NCI-H1694 treated with DMSO at 0.1 percent for 48 hours (cell line): ENCODE data around the gene LIPA.
"Not testable (repeated sequence)": the region's sequence is repeated elsewhere in the genome, so short reads cannot be mapped to it uniquely, and the experiment has no call there.

ENCODE experiments used
- DNase-seq: peaks from one replicate; lab custom pipeline; 2025; lab: John Stamatoyannopoulos, UW

Gene LIPA

DNA sequence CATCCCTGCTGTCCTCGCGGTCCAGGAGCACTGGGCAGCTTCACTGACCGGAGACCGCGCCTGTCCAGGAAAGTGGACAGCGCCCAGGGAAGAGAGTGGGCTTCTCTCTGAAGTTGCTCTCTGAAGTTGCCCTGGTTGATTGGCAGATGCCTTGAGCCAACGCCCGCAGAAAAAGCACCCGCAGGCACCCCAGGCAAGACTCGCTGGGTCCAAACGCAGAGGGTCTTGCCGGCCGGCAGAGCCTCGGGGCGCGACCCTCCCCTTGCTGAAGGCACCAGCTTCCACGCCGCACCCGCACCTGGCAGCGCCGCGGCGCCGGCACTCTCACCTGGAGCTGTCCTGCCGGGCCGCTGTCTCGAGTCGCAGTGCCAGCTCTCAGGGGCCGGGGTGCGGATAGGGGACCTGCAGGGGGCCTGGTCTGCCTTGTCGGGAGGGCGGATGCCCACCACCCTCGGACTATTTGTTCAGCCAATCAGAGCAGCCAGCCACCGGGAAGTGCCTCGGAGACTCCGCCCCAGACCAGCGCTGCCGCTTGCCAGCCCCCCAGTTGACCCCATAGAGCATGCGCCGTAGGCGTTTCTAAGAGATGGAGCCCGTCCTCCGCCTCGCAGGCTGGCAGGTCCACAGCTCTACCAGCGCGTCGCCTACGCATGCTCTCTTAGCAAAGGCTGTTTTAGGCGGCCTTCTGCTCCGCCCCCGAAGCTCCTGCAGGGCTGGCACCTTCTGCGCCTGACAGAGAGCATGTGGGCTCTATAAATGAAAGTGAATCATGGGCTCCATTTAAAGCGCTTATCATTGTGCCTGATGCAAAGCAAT lies at the start of gene LIPA:
Gene LIPA (minus strand): TSS at position 367 of the 816 bp plus-strand sequence. CDS start 4,127 bp downstream, outside the sequence.
- DNase-seq = peak; percentile 96

DNA sequence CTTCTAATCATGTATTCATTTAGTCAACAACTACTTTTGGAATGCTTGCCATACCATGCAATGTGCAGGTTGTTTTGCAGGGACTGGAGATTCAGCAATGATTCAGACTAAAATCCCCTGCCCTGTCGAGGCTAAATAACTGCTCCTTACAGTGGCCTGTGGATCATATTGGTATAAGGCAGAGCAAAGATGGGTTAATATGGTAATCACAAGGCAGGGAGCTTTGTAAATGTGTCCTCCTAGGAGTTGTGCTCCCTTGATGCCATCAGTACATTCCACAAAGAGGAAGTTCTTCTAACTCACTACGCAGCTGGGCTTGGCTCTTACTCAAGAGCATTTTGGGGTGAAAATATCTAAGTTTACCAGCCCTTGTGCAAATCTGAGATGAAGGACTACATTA lies 49.7 kb upstream of the LIPA start:
- no peak for DNase-seq

DNA sequence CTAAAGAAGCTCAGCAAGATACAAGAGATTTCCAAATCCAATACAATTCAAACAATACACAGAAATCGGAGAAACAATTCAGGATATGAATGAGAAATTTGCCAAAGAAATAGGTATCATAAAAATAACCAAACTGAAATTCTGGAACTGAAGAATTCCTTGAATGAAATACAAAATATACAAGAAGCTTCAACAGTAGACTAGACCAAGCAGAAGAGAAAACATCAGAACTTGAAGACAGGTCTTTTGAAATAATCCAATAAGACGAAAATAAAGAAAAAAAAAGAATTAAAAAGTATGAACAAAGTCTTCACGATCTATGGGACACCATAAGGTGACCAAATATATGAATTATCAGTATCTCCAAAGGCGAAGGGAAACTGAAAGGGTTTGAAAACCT lies 47.5 kb upstream of the LIPA start:
- DNase-seq = no peak

DNA sequence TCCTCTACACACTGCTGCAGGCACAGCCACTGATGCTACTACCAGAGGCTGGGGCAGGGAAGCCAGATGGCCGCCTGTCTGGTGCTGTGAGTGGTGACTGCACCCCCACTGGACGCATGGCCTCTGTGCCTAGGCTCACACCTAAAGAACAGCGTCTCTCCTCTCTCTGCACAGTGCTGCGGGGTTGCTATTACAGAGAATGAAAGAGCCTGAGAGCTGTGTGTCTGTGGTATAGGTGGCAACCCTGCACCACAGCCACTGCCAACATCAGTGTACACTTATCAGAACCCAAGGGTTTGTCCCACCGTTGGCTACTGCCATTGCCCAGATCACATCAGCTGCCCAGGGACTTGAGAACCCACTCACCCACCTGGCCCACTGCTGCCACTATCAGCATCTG lies 46.2 kb upstream of the LIPA start:
- DNase-seq = no peak

DNA sequence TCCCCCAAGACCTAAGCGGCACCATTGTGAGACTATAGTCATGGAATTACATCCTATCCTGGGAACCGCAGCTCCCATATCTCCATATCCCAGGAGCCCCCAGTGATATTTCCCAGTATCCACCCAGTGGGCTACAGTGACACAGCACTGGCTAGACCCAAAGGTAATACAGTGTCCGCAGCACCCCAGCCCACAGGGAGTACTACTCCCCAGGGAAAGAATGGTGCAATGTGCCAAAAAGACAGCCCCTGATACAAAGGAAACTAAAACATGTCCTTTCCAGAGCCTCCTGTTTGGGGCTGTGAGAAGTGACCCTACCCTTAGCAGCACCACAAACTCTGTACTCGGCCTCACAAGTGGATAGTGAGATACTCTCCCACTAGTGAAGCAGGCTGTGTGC lies 45.8 kb upstream of the LIPA start:
- DNase-seq = no peak

DNA sequence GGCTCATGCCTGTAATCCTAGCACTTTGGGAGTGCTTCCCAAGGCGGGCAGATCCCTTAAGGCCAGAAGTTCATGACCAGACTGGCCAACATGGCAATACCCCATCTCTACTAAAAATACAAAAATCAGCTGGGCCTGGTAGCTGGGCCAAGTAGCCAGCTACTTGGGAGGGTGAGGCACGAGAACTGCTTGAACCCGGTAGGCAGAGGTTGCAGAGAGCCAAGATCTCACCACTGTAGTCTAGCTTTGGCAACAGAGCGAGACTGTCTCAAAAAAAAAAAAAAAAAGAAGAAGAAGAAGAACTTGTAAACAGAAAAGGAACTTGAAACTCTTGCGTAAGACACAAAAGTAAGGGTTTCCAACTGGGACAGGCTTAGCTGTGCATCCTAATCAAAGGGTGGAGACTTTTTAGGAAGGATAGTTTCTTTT lies 44.7 kb upstream of the LIPA start:
- DNase-seq = no peak

DNA sequence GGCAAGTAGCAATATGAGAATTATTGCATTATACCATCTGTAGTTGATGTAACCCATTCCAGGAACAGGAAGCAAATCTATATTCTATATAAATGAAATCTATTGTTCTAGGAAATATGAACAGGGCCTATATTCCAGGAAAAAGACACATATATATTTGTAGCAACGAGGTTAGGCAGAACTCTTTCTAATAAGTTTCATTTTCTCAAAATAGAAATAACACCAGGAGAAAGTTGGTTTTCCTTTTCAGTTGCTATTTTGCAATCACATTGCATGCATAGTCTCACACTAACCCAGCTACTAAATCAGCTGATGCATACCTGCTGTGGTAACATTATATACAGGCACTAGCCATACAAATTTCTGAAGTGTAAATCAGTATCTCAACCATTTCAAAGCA lies 44.0 kb upstream of the LIPA start:
- no peak for DNase-seq

DNA sequence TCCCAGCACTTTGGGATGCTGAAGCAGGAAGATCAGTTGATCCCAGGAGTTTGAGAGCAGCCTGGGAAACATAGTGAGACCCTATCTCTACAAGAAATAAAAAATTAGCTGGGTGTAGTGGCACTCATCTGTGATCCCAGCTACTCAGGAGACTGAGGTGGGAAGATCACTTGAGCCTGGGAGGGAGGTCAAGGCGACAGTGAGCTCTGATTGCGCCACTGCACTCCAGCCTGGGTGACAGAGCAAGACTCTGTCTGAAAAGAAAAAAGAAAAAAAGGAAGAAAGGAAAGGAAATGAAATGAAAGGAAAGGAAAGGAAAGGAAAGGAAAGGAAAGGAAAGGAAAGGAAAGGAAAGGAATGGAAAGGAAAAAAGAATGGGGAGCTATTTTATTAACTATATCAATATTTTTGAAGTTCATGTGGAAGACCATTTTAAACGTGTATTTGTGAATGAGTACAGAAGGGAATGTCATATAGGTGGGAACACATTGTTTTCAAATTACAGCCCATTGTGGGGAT lies 43.2 kb upstream of the LIPA start:
- DNase-seq = no peak

DNA sequence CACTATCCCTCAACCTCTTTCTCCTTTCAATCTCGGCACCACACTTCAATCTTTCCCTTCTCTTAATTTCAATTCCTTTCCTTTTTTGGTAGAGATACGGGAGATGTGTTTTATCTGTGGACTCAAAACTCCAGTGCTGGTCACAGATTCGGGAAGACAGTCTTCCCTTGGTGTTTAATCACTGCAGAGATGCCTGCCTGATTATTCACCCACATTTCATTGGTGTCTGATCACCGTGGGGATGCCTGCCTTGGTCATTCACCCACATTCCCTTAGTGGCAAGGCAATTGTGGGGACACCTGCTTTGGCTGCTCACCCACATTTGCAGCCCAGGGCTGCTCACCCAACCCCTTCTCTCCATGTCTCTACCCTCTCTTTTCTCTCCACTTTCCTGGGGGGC lies 33.7 kb upstream of the LIPA start:
- not testable (repeated sequence) for DNase-seq

DNA sequence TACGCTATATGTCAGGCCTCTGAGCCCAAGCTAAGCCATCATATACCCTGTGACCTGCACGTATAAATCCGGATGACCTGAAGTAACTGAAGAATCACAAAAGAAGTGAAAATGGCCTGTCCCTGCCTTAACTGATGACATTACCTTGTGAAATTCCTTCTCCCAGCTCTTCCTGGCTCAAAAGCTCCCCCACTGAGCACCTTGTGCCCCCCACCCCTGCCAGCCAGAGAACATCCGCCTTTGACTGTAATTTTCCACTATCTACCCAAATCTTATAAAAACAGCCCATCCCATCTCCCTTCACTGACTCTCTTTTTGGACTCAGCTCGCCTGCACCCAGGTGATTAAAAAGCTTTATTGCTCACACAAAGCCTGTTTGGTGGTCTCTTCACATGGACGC lies 33.1 kb upstream of the LIPA start:
- DNase-seq = not testable (repeated sequence)

DNA sequence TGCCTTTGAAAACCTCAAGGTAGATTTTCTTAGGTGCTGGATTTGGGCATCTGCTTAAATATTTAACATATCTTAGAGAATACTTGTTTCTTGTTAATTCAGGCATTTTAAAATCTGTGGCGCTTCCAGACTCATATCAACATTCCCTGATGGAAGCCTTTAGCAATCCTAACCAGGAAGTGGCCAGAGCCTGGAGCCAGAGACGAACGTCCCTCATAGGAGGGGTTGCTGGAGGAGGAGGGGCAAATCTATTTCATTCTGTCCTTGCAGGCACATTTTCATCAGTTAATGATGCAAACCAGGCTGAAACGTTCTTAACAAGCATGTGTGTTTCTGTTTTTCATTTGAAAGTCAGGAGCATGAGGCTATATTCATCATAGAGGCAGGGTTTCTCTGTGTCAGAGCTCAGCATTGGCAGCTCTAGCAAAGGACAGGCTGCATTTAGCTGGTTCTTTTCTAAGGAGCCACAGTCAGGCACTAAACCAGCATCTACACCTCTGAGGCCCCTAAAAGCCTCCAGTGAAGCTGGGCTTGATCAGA lies 32.4 kb upstream of the LIPA start:
- DNase-seq = no peak

DNA sequence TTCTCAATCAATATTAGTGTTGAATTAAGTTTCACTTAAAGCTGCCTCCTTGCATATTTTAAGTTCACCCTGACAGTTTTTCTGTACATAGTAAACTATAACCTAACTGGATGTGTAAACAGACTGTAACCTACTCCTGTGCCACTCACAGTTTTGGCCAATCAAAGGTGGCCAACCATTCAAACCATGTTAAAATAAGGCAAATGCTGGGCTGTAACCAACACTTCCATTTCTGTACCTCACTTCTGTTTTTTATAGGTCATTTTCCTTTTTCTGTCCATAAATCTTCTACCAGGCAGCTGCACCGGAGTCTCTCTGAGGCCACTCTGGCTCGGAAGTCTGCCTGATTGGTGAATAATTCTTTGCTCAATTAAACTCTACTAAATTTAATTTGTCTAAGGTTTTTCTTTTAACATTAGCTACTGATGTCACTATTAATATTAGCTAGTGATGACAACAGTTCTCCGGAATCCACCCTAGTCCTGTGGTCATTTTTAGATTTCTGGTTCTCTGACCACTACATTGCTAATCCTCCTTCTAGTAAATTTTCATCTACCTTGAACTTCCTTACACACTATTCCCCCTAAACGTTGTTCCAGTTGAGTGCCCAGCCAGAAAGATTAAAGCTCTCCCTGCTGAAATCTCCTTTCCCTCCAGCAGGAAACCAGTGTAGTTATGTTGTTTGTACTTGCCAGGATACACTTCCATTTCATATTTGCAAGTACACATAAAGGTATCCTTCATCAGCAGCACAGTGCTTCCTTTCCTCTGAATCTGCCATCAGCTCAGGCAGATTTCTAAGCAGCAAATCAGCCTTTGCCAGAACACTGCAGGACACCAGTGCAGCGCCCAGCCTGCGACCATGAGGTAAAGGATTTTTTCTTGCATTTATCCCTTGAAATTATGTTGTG lies 31.7 kb upstream of the LIPA start:
- no peak for DNase-seq

DNA sequence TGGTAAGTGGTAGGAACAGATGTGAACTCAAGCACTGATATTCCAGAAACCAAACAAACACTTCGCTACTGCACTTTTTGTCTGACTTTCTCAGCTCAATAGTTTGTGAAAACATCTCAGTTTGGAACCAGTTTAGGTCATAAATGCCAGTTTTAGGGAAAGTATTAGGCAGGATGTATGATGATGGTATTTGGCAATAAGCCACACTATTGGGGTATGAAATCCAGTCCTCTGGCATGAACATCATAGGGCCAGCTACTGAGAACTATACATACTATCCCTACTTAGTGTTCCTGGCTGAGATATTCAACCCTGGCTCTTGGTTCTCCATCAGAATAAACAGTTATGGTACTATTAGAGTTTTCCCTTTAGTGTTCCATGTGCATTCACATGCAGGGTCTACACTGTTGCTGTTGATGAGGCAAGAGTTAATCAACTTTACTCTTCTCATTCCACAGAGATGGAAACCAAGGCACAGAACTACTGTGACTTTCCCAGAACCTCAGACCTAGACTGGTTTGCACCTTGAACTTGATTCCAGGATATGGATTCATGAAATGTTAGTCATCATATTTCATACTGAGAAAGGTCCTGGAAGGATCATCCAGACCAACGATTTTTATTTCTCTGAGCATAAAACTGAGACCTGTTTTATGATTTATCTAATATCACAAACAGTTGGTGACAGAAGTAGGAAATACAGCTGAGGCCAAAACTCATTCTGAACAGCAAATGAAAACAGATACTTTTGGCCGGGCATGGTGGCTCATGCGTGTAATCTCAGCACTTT lies 30.2 kb upstream of the LIPA start:
- DNase-seq = no peak

DNA sequence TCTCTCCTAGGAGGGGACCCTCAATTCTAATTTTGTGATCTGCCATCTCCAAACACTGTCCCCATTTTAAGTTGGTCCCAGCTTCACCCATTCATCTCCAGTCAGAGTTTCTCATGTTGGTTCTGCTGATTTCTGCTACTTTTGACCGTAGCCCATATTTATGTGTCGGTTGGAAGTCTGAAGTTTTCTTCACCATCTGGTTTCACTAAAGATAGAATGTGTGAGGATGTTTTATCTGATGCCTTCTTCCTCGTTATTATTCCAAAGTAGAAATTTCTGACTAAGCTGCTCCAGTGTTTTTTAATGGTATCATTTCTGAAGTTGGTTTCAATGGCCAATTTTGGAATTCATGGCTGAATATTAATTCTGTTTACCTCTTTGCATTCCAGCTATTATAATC lies 28.9 kb upstream of the LIPA start:
- DNase-seq = no peak

DNA sequence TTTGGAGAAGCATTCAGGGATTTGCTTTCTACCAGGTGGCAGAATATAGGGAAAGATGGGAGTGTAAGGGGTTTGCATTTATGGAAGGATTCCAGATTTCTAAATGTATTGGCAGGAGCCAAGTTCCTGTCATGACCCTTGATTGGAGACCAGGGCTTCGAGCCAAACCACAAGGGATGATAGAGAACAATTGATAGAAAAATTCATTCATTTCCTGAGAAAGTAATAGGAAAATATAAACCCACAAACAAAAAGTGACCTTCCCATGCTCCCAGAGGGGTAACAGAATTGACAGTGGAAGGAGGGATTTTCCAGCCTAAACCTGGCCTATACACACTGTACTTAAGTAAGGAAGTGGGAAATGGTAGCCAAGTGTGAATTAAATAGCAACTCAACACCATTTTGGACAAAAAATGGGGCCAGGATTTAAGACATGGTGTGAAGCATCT lies 27.9 kb upstream of the LIPA start:
- DNase-seq = no peak

DNA sequence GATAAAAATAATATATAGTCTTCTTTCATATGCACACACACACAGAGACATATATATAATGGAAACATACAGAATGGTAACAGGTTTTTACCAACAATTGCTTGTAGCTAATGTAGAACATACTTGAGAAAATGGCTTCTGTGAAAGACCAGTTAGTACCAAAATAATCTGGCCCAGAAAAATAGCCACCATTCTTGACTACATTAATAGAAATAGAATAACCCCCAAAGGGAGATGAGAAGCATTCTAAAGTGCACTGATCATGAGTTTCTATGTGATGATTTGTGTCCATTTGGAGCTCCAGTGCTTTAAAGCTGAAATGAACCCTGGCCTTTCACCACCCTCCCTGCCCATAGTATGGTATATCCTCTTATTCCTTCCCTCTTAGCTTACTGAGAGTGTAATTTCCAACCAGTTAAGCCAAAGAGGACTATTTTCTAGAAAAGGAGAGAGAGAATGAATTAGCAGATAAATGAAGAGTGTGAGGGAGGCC lies 27.4 kb upstream of the LIPA start:
- DNase-seq = no peak

DNA sequence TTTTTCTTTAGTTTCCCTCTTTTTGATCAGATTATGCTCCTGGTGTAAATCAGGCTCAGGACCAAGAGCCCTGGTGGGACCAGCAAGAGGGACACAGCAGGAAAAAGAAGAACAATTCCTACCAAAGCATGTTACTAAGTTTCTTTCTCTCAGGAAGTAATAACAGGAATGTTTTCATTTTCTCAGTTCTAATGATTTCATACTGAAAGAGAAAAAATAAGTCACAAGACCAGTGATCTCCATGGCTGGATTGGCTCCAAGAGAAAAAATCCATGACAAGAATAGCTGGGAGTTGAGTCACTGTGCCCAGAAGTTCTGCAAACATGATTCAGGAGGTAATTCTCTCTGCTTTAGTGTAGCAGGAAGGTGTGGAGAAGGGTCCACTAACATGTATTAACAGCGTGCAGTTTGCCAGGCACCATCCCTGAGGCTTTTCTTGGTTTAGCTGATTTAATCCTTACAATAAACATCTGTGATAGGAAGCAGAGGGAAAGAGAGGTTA lies 26.5 kb upstream of the LIPA start:
- no peak for DNase-seq

DNA sequence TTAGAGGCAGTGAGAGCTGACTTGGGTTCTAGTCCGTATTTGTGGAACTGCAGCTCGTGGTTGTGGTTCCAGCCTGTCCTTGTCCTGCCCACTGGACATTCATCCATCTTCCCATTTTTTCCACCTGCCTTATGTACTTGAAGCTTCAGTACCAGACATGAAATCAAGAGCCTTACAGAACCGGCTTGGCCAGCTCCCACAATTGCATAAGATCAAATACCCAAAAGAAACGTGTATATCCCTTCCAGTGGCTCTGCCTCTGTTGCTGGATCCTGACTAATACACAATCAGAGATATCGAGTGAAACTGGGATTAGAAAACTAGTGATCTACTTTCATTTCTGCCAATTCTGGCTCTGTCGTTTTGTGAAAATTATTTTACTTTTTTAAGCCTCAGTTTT lies 23.8 kb upstream of the LIPA start:
- no peak for DNase-seq

DNA sequence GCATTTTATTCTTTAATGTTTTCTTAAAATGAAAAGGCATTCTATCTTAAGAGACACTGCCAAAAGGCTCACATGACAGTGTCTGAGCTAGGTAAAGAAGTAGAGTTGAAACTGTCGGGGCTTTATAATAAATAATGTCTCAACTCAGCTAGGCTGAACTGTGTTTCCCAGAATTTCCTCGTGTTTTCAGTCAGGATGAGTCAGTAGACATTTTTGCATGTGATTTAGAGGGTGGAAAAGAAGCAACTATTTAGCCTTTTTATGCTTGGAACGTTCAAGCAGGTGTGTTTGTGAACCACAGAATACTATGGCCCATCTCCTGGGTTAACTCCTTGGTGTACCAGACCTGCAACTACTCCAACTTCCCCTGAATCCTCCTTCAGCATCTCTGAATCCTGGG lies 23.4 kb upstream of the LIPA start:
- DNase-seq = no peak

DNA sequence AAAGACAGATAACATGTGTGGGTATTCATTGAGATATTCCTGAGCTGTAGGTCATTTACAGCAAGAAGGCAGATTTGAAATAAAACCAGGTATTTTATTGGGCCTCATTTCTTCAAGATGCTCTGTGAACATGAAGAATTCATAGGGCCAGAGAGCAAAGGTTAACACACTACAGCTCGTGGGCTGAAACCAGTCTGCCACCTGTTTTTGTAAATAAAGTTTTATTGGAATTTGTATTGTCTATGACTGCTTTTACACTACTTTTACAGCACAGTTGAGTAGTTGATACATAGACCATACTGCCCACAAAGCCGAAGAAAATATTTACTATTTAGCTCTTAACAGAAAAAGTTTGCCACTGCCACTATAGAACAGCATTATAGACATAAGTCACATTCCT lies 22.1 kb upstream of the LIPA start:
- no peak for DNase-seq

DNA sequence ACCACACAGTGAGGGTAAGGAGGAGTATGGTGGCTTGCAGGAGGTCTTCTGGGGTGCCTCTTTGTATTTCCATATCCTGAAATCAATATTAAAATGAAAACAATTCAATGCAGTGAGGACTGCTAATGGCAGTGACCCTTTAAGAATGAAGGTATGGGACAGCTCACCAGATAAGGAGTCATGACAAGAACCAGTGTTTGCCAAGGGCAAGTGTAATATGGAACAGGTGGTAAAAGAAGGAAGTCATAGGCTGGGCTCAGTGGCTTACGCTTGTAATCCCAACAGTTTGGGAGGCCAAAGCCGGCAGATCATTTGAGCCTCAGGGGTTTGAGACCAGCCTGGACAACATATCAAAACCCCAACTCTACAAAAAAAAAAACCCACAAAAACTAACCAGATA lies 20.0 kb upstream of the LIPA start:
- DNase-seq = no peak

DNA sequence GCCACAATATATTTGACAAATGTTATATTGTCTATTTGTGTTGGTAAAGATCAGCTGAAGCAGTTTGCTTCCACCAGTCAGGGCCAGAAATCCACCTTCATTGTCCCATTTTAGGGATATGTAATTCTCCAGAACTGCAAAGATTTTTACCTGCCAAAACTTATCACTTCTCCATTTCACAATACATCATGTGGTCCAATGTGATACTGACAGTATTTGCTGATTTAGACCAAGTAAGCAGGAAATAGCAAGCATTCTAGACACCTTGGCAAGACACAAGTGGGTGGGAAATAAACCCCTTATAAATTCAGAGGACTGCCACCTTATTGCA lies 18.5 kb upstream of the LIPA start:
- DNase-seq = no peak
